HG02885 (cell line): Measurements from ENCODE around the gene PLS3.

Experiments used
- ATAC-seq: cut with Tn5 transposase; IDR thresholded peaks from one replicate; pipeline ENCODE4 v1.9.1; 2021; ENCODE audit warnings: mild to moderate bottlenecking; ENCODE audit not compliant: unreplicated experiment, poor library complexity

Gene PLS3

GRCh38 chrX:115665122-115665521 lies 104.1 kb downstream of the PLS3 start:
- no peak for ATAC-seq

- ATAC-seq, result no peak
Observed at GRCh38 chrX:115679460-115679859, 118.5 kb downstream of the PLS3 start.

- no peak for ATAC-seq
Observed at GRCh38 chrX:115687595-115687994, 126.6 kb downstream of the PLS3 start.

- no peak for ATAC-seq
Observed at GRCh38 chrX:115689931-115690330, 129.0 kb downstream of the PLS3 start.

GRCh38 chrX:115690511-115691216 lies 129.7 kb downstream of the PLS3 start:
- peak; percentile 97 for ATAC-seq

- ATAC-seq, result no peak
Observed at GRCh38 chrX:115693476-115693875, 132.5 kb downstream of the PLS3 start.

- no peak for ATAC-seq
Observed at GRCh38 chrX:115694028-115694427, 133.1 kb downstream of the PLS3 start.

GRCh38 chrX:115696039-115696438 lies 135.1 kb downstream of the PLS3 start:
- no peak for ATAC-seq

DNA sequence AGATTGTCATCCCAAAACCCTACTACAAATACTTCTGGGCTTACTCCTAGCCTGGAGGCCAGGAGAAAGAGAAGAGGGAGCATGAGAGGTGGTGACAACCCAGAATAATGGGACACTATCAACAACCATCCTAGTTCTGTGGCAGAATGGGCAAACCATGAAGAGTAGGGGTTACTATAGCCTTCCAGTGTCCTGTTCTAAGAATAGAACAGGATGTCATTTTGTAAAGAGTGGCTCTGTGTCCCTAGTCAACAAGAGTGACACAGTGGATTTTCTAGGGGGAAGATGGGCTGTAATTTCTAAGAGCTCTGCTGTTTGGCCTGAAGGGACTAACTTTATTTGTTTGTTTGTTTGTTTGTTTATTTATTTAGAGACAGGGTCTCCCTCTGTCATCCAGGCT lies 136.0 kb downstream of the PLS3 start:
- ATAC-seq, result no peak

GRCh38 chrX:115697806-115698205 lies 136.8 kb downstream of the PLS3 start:
- ATAC-seq, result no peak
